Stimulated activated CD8-positive, alpha-beta memory T cell treated with anti-CD3 and anti-CD28 coated beads, Interleukin-7, amount 100 ng/mL, for 4 hours (primary cell): ENCODE measurements around the gene CUTC.

Source experiments
- DNase-seq, 2 donors: peaks; one replicate each; pipeline ENCODE4 v3.0.0-alpha.2; 2020; ENCODE audit warnings: low read depth in 2 of 2

CUTC gene

GRCh38 chr10:99782447-99783286, 50.6 kb downstream of the CUTC start, which contains the start of gene ABCC2:
Gene ABCC2, plus strand, starts transcription at chr10:99782640. Its CDS starts 205 bp downstream, at chr10:99782845.
- no peak for DNase-seq

DNA sequence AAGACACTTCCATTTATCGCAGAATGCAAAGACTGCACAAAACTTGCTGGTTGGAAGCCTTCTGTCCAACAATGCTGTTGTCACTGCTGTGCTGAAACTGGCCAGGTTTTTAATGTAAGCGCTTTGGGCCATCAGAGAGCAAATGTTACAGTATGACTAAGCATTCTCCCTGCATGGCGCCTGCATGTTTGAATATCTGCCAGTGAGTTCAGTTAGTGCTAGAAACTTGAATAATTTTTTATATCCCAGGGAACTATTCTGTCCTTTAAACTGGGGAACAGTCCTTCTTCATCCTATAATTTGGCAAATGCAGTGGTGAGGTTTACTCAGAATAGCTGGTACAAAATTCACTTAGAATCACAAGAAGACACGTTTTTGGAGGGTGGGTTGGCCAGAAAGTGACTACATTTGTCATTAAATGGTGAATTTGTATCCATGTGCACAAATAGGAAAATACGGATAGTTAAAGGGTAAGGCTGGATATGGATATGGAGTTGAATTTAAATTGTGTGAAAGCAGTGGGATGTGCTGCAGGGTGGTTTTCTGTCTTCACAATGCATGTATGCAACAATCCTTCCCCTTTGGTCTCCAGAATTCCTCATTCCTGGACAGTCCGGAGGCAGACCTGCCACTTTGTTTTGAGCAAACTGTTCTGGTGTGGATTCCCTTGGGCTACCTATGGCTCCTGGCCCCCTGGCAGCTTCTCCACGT, 52.1 kb downstream of the CUTC start:
- no peak for DNase-seq

- DNase-seq = no peak
These were observed 52.9 kb downstream of the CUTC start for GRCh38 chr10:99784727-99785441.

DNA sequence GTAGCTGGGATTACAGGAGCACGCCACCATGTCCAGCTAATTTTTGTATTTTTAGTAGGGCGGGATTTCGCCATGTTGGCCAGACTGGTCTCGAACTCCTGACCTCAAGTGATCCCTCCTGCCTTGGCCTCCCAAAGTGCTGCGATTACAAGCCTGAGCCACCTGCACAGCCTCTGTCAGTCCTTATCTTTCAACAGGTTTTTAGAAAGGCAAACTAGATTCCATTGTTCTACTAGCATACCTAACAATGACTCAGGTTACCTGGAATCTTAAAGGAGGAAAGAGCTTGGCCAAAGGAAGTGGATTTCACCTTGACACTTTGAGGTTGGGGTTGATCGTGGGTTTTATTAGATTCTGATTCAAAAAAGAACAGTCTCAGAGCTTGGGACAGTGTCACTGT, 53.6 kb downstream of the CUTC start:
- no peak for DNase-seq

- DNase-seq = no peak
These were observed 55.3 kb downstream of the CUTC start for GRCh38 chr10:99787311-99787710.

GRCh38 chr10:99787782-99788445, 55.9 kb downstream of the CUTC start:
- no peak for DNase-seq

GRCh38 chr10:99788598-99789256, 56.7 kb downstream of the CUTC start:
- no peak for DNase-seq

GRCh38 chr10:99791831-99792230, 59.8 kb downstream of the CUTC start:
- no peak for DNase-seq

DNA sequence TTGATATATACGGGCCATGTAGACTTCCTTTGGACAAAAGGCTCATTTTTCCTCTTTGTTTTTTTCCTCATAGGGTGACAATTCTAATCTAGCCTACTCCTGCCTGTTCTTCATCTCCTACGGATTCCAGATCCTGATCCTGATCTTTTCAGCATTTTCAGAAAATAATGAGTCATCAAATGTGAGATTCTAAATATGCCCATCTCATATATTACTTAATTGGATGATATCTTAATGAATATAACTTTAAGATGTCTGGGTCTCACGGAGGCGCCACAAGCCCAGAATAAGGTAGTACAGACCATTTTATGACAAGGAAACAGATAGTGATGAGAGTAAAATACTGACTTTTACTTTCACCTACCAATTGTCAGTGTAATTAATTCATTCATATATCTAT, 61.8 kb downstream of the CUTC start:
- DNase-seq = no peak

DNA sequence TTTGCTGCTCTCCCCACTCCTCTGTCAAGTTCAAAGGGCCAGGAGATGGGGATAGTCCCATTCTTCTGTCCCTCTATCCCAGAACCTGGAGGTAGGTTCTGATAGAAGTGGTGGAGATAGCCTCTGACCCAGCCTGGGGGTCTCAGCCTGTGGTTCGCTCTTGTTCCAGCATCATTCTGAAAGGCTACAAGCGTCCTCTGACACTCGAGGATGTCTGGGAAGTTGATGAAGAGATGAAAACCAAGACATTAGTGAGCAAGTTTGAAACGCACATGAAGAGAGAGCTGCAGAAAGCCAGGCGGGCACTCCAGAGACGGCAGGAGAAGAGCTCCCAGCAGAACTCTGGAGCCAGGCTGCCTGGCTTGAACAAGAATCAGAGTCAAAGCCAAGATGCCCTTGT, 64.9 kb downstream of the CUTC start:
- DNase-seq = no peak

DNA sequence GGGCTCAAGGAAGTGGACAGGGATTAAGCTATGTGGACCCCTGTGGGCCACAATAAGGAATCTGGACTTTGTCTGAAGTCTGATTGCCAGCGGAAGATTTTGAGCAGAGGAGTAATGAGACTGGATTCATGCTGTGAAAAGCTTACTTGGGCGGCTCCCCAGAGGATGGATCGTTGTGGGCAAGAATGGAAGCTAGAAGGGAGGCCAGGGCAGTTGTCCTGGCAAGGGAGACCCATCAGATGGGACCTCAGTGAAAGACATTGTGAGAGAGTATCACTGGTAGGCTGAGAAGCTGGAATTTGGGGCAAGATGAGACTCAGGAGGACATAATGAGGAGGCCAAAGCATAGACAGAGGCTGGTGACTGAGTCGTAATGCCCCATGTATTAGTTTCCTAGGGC, 66.0 kb downstream of the CUTC start:
- no peak for DNase-seq

- no peak for DNase-seq
These were observed 66.9 kb downstream of the CUTC start for GRCh38 chr10:99798920-99799319.

DNA sequence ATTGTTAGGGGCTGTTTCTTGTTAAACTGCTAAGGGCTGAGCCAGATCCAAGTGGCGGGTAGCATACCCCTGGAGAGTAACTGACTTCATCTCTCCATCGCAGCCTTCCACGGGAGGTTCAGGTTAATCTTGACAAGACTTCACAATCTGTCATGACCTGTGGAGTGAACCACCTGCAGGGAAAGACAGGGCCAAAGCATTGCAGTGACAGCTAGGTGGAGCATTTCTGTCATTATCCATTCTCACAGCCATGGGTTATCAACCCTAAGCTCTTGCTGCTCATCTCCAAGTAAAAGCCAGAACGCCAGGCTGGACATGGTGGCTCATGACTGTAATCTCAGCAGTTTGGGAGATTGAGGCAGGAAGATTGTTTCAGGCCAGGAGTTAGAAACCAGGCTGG, 67.6 kb downstream of the CUTC start:
- DNase-seq = no peak

GRCh38 chr10:99804471-99804870, 72.4 kb downstream of the CUTC start:
- DNase-seq = no peak

GRCh38 chr10:99805190-99805589, 73.2 kb downstream of the CUTC start:
- DNase-seq = no peak
